ENCODE results near the gene CCS. TPM values are rescaled to one million over a fixed set of nuclear protein-coding genes. Genes with fewer than 3 reads are reported as not detected.
"Not testable (repeated sequence)": the region's sequence is repeated elsewhere in the genome, so short reads cannot be mapped to it uniquely, and the experiment has no call there.

CCS gene
- total RNA-seq, 1 experiment from 2014 or later, result 25.8 TPM

GRCh38 chr11:66638177-66639065, 45.4 kb downstream of the CCS start, which contains the start of gene RBM4:
Gene RBM4, plus strand, starts transcription at chr11:66638703. Its CDS starts 1,009 bp downstream, at chr11:66639712.
- no TSS peak for BruUV-seq (replicated peaks)
- POLR2A ChIA-PET, result interaction anchor here (0.6 to 17.6 kb wide), 36 partner anchors 10 to 1099 kb away, joined by 3 to 420 read pairs (median 5); partner anchors contain the start of genes ACTN3, BRMS1, CCDC87 and CCS
- TF ChIP-seq, protein P1, sequence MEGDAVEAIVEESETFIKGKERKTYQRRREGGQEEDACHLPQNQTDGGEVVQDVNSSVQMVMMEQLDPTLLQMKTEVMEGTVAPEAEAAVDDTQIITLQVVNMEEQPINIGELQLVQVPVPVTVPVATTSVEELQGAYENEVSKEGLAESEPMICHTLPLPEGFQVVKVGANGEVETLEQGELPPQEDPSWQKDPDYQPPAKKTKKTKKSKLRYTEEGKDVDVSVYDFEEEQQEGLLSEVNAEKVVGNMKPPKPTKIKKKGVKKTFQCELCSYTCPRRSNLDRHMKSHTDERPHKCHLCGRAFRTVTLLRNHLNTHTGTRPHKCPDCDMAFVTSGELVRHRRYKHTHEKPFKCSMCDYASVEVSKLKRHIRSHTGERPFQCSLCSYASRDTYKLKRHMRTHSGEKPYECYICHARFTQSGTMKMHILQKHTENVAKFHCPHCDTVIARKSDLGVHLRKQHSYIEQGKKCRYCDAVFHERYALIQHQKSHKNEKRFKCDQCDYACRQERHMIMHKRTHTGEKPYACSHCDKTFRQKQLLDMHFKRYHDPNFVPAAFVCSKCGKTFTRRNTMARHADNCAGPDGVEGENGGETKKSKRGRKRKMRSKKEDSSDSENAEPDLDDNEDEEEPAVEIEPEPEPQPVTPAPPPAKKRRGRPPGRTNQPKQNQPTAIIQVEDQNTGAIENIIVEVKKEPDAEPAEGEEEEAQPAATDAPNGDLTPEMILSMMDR (IDR thresholded peaks at IDR 0.05; ENCODE audit: unreplicated experiment), result no peak
- Mint-ChIP-seq H3K27ac (ENCODE audit: low read depth, unreplicated experiment) (peak within 1 kb of the TSS; percentile 98), H3K9me3 (ENCODE audit: unreplicated experiment) (no peaks in the 10 kb centered on the region), H3K4me3 (ENCODE audit: unreplicated experiment) (peak within 1 kb of the TSS; percentile 97), H3K27me3 (ENCODE audit: insufficient read depth, unreplicated experiment) (no peaks in the 10 kb centered on the region), H3K4me1 (ENCODE audit: insufficient read depth, unreplicated experiment) (peaks cover 44% of the 10 kb centered on the region), H3K36me3 (ENCODE audit: insufficient read depth, unreplicated experiment) (peaks cover 65% of the 10 kb centered on the region)
- peak; percentile 100 for DNase-seq (ENCODE audit: unreplicated experiment)
- intact Hi-C loops (cut with micrococcal nuclease), result loop anchor here (1.0 kb wide), 1 partner anchor 128 kb away; the partner anchor contains the start of gene BBS1
- CTCF ChIA-PET, result interaction anchor here (0.6 to 1.8 kb wide), 10 partner anchors 9 to 1362 kb away, joined by 3 to 5 read pairs (median 3); no protein-coding TSS in a partner anchor

DNA sequence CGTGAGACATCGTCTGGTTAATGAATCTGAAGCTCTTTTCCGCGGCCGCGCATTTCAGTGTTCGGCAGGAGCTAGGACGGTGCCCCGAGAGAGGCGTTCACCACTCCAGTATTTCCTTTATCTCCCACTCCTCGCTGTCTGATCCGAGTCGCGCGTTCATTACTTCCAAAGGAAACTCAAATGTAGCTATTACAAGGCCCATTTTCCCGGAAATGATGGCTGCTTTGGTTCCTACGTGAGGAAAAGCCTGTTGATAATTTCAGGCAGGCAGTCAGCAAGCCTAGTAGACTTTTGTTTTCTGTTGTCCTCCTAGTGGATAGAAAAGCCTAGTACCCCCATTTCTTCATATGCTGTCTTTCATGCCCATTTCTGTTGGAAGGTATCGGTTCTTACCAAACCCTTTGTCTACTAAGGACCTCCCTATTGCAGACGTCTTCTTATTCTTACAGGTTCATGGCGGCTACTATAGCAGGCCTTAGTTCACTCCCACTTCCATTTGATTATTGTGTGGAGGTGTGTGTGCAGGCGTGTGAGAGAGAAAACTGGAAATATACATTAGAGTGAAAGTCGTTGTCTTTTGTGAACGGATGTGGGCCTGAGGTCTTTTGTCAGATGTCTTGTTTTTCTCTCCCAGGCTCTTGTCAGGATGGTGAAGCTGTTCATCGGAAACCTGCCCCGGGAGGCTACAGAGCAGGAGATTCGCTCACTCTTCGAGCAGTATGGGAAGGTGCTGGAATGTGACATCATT, 46.3 kb downstream of the CCS start:
- Mint-ChIP-seq H3K9me3 (ENCODE audit: unreplicated experiment) (no peaks in the 10 kb centered on the region), H3K4me1 (ENCODE audit: insufficient read depth, unreplicated experiment) (peaks cover 44% of the 10 kb centered on the region), H3K36me3 (ENCODE audit: insufficient read depth, unreplicated experiment) (peaks cover 67% of the 10 kb centered on the region), H3K27me3 (ENCODE audit: insufficient read depth, unreplicated experiment) (no peaks in the 10 kb centered on the region), H3K27ac (ENCODE audit: low read depth, unreplicated experiment) (peak overlapping the region; percentile 98), H3K4me3 (ENCODE audit: unreplicated experiment) (peak overlapping the region; percentile 97)
- intact Hi-C loops (cut with micrococcal nuclease), result no loop called here
- POLR2A ChIA-PET, result interaction anchor here (0.6 to 17.6 kb wide), 29 partner anchors 9 to 1100 kb away, joined by 3 to 420 read pairs (median 6); partner anchors contain the start of genes ACTN3, BRMS1, CCDC87 and CCS
- TF ChIP-seq, protein P1 (IDR thresholded peaks at IDR 0.05; ENCODE audit: unreplicated experiment), result no peak
- peak; percentile 40 for DNase-seq (ENCODE audit: unreplicated experiment)
- CTCF ChIA-PET, result interaction anchor here (0.6 to 1.8 kb wide), 5 partner anchors 10 to 39 kb away, joined by 3 to 5 read pairs (median 3); no protein-coding TSS in a partner anchor
- TSS peak; percentile 55 for BruUV-seq (replicated peaks)

- peak overlapping the region; percentile 97 for H3K4me3 Mint-ChIP-seq (ENCODE audit: unreplicated experiment)
- H3K4me1 Mint-ChIP-seq (ENCODE audit: insufficient read depth, unreplicated experiment), result peaks cover 50% of the 10 kb centered on the region
- ChIA-PET CTCF (interaction anchor here (1.0 to 1.8 kb wide), 3 partner anchors 11 to 39 kb away, joined by 3 to 5 read pairs (median 3); no protein-coding TSS in a partner anchor), POLR2A (interaction anchor here (0.7 to 17.6 kb wide), 14 partner anchors 9 to 295 kb away, joined by 3 to 420 read pairs (median 17); partner anchors contain the start of genes ACTN3, BRMS1, CTSF and DPP3)
- H3K27me3 Mint-ChIP-seq (ENCODE audit: insufficient read depth, unreplicated experiment); BruUV-seq (replicated peaks); DNase-seq (ENCODE audit: unreplicated experiment); H3K9me3 Mint-ChIP-seq (ENCODE audit: unreplicated experiment): not testable (repeated sequence)
- peaks cover 67% of the 10 kb centered on the region for H3K36me3 Mint-ChIP-seq (ENCODE audit: insufficient read depth, unreplicated experiment)
- intact Hi-C loops (cut with micrococcal nuclease), result loop anchor here (5.0 kb wide), 1 partner anchor 63 kb away; no protein-coding TSS in a partner anchor
- H3K27ac Mint-ChIP-seq (ENCODE audit: low read depth, unreplicated experiment), result peak overlapping the region; percentile 98
Measured at GRCh38 chr11:66639814-66640340, 46.9 kb downstream of the CCS start.

- Mint-ChIP-seq H3K27me3 (ENCODE audit: insufficient read depth, unreplicated experiment) (no peaks in the 10 kb centered on the region), H3K27ac (ENCODE audit: low read depth, unreplicated experiment) (peak overlapping the region; percentile 55), H3K4me1 (ENCODE audit: insufficient read depth, unreplicated experiment) (peaks cover 62% of the 10 kb centered on the region), H3K36me3 (ENCODE audit: insufficient read depth, unreplicated experiment) (peaks cover 86% of the 10 kb centered on the region), H3K4me3 (ENCODE audit: unreplicated experiment) (peak overlapping the region; percentile 97), H3K9me3 (ENCODE audit: unreplicated experiment) (no peaks in the 10 kb centered on the region)
- no peak for DNase-seq (ENCODE audit: unreplicated experiment)
- TF ChIP-seq, protein P1 (IDR thresholded peaks at IDR 0.05; ENCODE audit: unreplicated experiment), result no peak
- ChIA-PET POLR2A (interaction anchor here (1.0 to 17.6 kb wide), 2 partner anchors 13 to 22 kb away, joined by 5 to 420 read pairs; partner anchors contain the start of gene RBM14), CTCF (no interaction called here)
- intact Hi-C loops (cut with micrococcal nuclease), result loop anchor here (5.0 kb wide), 1 partner anchor 65 kb away; no protein-coding TSS in a partner anchor
- BruUV-seq (replicated peaks), result no TSS peak
Measured at GRCh38 chr11:66641834-66642233, 48.8 kb downstream of the CCS start.

All from MCF 10A (cell line).